Naive B cell (primary cell): ENCODE data around the gene TMSB4X. TPM values are rescaled to one million over a fixed set of nuclear protein-coding genes. Genes with fewer than 3 reads are reported as not detected.

Experiments
- ATAC-seq, 2 donors: fragments of 150-1000 bp; cut with Tn5 transposase; 2 replicates each; pipeline ENCODE4 v1.10.0; 2021; ENCODE audit warnings: low read depth in 2 of 2, mild to moderate bottlenecking in 2 of 2, moderate library complexity in 2 of 2
- DNase-seq: peaks from one replicate; pipeline ENCODE4 v3.0.0; 2022
- H3K27ac Mint-ChIP-seq, 6 donors: one replicate each; pipeline ENCODE4 v1.8.0; 2020 to 2022; ENCODE audit warnings: mild to moderate bottlenecking in 6 of 6, mixed read lengths in 6 of 6, moderate library complexity in 5 of 6, inconsistent platforms in 2 of 6
- H3K27me3 Mint-ChIP-seq, 3 donors: one replicate each; pipeline ENCODE4 v1.8.0; 2021 to 2022; ENCODE audit warnings: mixed read lengths in 3 of 3, mild to moderate bottlenecking in 1 of 3
- H3K36me3 Mint-ChIP-seq, 2 donors: one replicate each; pipeline ENCODE4 v1.8.0; 2020 to 2022; ENCODE audit warnings: mixed read lengths in 2 of 2, inconsistent platforms in 1 of 2, mild to moderate bottlenecking in 1 of 2
- H3K4me1 Mint-ChIP-seq, 3 donors: one replicate each; pipeline ENCODE4 v1.8.0; 2020 to 2022; ENCODE audit warnings: mixed read lengths in 3 of 3, inconsistent platforms in 1 of 3, mild to moderate bottlenecking in 1 of 3, moderate library complexity in 1 of 3
- H3K4me3 Mint-ChIP-seq, 8 donors: one replicate each; pipeline ENCODE4 v1.8.0; 2020 to 2022; ENCODE audit warnings: mild to moderate bottlenecking in 8 of 8, mixed read lengths in 8 of 8, moderate library complexity in 8 of 8, inconsistent platforms in 2 of 8
- H3K9me3 Mint-ChIP-seq, 7 donors: one replicate each; pipeline ENCODE4 v1.8.0; 2020 to 2022; ENCODE audit warnings: mixed read lengths in 7 of 7, mild to moderate bottlenecking in 5 of 7, inconsistent platforms in 2 of 7, moderate library complexity in 1 of 7
- polyA plus RNA-seq, 6 donors: library from polyadenylated mRNA; unstranded; fragments of 300-500 nt; fragmentation: Illumina TruSeq; gene quantifications; one replicate each; pipeline ENCODE4 v1.2.3, GENCODE V29; 2021; ENCODE audit warnings: low read depth in 6 of 6

Gene TMSB4X
- polyA plus RNA-seq, 6 donors from 2014 or later: 18,491 to 24,142 (median 22,031) TPM

DNA sequence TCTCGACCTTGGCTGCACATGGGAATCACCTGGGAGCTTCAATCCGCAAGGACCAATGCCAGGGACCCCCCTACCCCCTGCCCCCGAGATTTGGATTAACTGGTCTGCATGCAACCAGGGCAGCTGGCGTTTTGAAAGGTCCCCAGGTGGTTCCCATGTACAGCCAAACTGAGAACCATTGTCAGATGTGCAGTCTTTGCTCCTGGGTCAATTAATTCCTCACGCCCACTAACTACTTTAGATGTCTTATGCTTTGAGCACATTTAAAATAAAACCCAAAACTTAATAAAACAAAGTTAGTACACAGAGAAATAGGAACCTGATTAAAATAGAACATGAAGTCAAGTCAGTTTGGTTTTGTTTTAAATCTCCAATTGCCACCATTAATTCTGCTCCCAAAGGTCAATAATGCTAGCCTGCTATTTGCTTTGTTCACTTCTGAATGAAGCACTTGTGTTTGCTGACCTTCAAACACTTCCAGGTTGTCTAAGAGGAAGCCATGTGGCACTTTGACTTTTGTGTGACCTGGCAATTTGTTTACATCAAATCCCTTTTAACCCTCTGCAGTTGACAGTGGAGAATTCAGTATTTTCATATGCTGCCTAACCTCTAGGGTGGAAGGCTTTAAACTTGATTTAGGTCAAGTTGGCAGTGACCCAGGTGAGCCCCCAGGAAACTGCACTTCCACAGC lies 27.2 kb upstream of the TMSB4X start:
- Mint-ChIP-seq H3K4me3 (peak overlapping the region in 7 of 8 donors; percentile 46 to 78 (median 49)), H3K4me1 (peaks cover 24 to 64% (median 42%) of the 10 kb centered on the region in 3 donors), H3K27me3 (peaks cover 0 to 23% (median 0%) of the 10 kb centered on the region in 3 donors), H3K27ac (peak overlapping the region; percentile 41 to 100 (median 98)), H3K36me3 (no peaks in the 10 kb centered on the region), H3K9me3 (no peaks in the 10 kb centered on the region)
- no peak for DNase-seq
- no peak for ATAC-seq

GRCh38 chrX:12948495-12948894 lies 26.4 kb upstream of the TMSB4X start:
- no peak for ATAC-seq
- Mint-ChIP-seq H3K36me3 (no peaks in the 10 kb centered on the region), H3K27ac (peak overlapping the region; percentile 69 to 100 (median 98))

DNA sequence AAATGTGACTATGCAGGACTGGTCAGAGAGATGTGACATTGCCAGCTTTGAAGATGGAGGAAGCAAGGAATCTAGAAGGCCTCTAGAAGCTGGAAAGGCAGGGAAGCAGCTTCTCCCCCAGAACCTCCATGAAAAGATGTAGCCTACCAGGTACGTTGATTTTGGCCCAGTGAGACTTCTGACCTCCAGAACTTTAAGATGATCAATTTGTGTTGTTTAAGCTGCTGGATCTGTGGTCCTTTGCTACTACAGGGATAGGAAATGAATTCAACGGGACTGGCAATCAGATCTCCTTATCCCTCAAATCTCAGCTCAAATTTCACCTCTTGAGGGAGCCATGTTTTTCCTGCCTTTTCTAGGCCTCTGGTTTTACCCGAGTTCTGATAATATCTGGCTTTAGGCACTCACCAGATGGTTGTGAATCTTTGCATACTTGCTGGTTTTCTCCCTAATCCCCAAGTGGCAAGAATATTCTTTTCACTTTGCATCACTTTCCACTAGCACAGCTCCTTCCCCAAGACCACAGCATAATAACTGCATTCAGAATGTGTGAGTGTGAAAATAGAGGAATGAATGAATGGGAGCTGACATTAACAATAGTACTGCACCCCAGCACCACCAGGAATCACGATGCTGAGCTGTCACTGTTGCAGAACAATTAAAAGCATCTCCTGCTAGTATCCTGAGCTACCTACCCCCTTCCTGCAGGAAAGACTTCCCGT lies 25.5 kb upstream of the TMSB4X start:
- ATAC-seq (no peak), DNase-seq (no peak)
- H3K36me3 Mint-ChIP-seq: no peaks in the 10 kb centered on the region
- peaks cover 0 to 13% (median 0%) of the 10 kb centered on the region in 3 donors for H3K27me3 Mint-ChIP-seq
- no peaks in the 10 kb centered on the region for H3K9me3 Mint-ChIP-seq
- peaks cover 30 to 80% (median 51%) of the 10 kb centered on the region in 3 donors for H3K4me1 Mint-ChIP-seq
- H3K4me3 Mint-ChIP-seq: peak overlapping the region in 7 of 8 donors; percentile 67 to 86 (median 83)
- peak overlapping the region; percentile 93 to 100 (median 99) for H3K27ac Mint-ChIP-seq

More at GRCh38 chrX:12948495-12948894, 26.4 kb upstream of the TMSB4X start:
- Mint-ChIP-seq H3K4me3 (peak overlapping the region in 5 of 8 donors; percentile 13 to 73 (median 53)), H3K9me3 (no peaks in the 10 kb centered on the region), H3K4me1 (peaks cover 24 to 71% (median 47%) of the 10 kb centered on the region in 3 donors), H3K27me3 (peaks cover 0 to 15% (median 0%) of the 10 kb centered on the region in 3 donors)
- no peak for DNase-seq

GRCh38 chrX:12949927-12950656 lies 24.8 kb upstream of the TMSB4X start:
- Mint-ChIP-seq H3K36me3 (no peaks in the 10 kb centered on the region), H3K4me1 (peaks cover 37 to 87% (median 59%) of the 10 kb centered on the region in 3 donors), H3K9me3 (no peaks in the 10 kb centered on the region), H3K27ac (peak overlapping the region; percentile 93 to 100 (median 99)), H3K27me3 (peaks cover 0 to 5% (median 0%) of the 10 kb centered on the region in 3 donors), H3K4me3 (peak overlapping the region; percentile 67 to 86 (median 84))
- DNase-seq (peak; percentile 86), ATAC-seq (peak; percentile 79 to 84)

- Mint-ChIP-seq H3K4me1 (peaks cover 44 to 95% (median 65%) of the 10 kb centered on the region in 3 donors), H3K27ac (peak overlapping the region; percentile 93 to 100 (median 99)), H3K36me3 (no peaks in the 10 kb centered on the region), H3K4me3 (peak overlapping the region; percentile 67 to 86 (median 84)), H3K9me3 (peaks cover 0 to 2% (median 0%) of the 10 kb centered on the region in 7 donors), H3K27me3 (no peaks in the 10 kb centered on the region)
- peak; percentile 58 for DNase-seq
- peak; percentile 47 to 53 for ATAC-seq
Measured at GRCh38 chrX:12950851-12951594, 23.9 kb upstream of the TMSB4X start.

DNA sequence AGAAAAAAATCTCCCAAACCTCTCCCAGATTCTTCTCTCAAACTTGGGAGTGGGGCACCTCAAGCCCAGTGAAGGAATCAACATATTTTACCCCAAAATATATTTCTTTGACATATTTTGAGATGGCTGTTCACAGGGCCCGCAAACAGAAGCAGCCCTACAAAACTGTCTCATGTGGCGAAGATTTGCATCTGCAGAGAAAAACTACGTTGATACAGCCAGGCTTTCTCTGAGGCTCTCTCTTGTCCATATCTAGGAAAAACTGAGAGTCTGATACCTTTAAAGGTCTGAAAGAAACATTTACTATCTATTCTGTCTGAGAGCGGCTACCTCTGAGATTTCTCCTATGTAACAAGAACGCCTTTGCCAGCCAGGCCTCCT lies 23.3 kb upstream of the TMSB4X start:
- H3K36me3 Mint-ChIP-seq: no peaks in the 10 kb centered on the region
- no peaks in the 10 kb centered on the region for H3K27me3 Mint-ChIP-seq
- DNase-seq (no peak), ATAC-seq (no peak)
- peak overlapping the region; percentile 67 to 86 (median 84) for H3K4me3 Mint-ChIP-seq
- H3K27ac Mint-ChIP-seq: peak overlapping the region; percentile 93 to 100 (median 99)
- H3K4me1 Mint-ChIP-seq: peaks cover 50 to 95% (median 70%) of the 10 kb centered on the region in 3 donors
- peaks cover 0 to 2% (median 0%) of the 10 kb centered on the region in 7 donors for H3K9me3 Mint-ChIP-seq

- no peak for DNase-seq
- peaks cover 61 to 92% (median 79%) of the 10 kb centered on the region in 3 donors for H3K4me1 Mint-ChIP-seq
Measured at GRCh38 chrX:12953420-12953819, 21.5 kb upstream of the TMSB4X start.

GRCh38 chrX:12954376-12954775 lies 20.5 kb upstream of the TMSB4X start:
- ATAC-seq: no peak
- H3K4me1 Mint-ChIP-seq: peaks cover 60 to 87% (median 73%) of the 10 kb centered on the region in 3 donors

More at GRCh38 chrX:12953420-12953819, 21.5 kb upstream of the TMSB4X start:
- peak overlapping the region in 7 of 8 donors; percentile 42 to 78 (median 51) for H3K4me3 Mint-ChIP-seq
- H3K27me3 Mint-ChIP-seq: no peaks in the 10 kb centered on the region
- ATAC-seq: no peak
- H3K9me3 Mint-ChIP-seq: peaks cover 0 to 2% (median 0%) of the 10 kb centered on the region in 7 donors
- H3K27ac Mint-ChIP-seq: peak overlapping the region; percentile 66 to 99 (median 84)
- no peaks in the 10 kb centered on the region for H3K36me3 Mint-ChIP-seq

GRCh38 chrX:12954981-12955380 lies 19.9 kb upstream of the TMSB4X start:
- H3K36me3 Mint-ChIP-seq: no peaks in the 10 kb centered on the region
- peak; percentile 41 for DNase-seq
- peak overlapping the region; percentile 87 to 99 (median 99) for H3K27ac Mint-ChIP-seq
- peaks cover 0 to 2% (median 0%) of the 10 kb centered on the region in 7 donors for H3K9me3 Mint-ChIP-seq
- H3K27me3 Mint-ChIP-seq: no peaks in the 10 kb centered on the region
- peak overlapping the region; percentile 66 to 94 (median 82) for H3K4me3 Mint-ChIP-seq
- ATAC-seq: no peak
- H3K4me1 Mint-ChIP-seq: peaks cover 60 to 86% (median 73%) of the 10 kb centered on the region in 3 donors

More at GRCh38 chrX:12954376-12954775, 20.5 kb upstream of the TMSB4X start:
- no peaks in the 10 kb centered on the region for H3K36me3 Mint-ChIP-seq
- H3K4me3 Mint-ChIP-seq: peak overlapping the region in 7 of 8 donors; percentile 66 to 94 (median 85)
- no peaks in the 10 kb centered on the region for H3K27me3 Mint-ChIP-seq
- no peak for DNase-seq
- peaks cover 0 to 2% (median 0%) of the 10 kb centered on the region in 7 donors for H3K9me3 Mint-ChIP-seq
- peak overlapping the region; percentile 88 to 99 (median 99) for H3K27ac Mint-ChIP-seq

DNA sequence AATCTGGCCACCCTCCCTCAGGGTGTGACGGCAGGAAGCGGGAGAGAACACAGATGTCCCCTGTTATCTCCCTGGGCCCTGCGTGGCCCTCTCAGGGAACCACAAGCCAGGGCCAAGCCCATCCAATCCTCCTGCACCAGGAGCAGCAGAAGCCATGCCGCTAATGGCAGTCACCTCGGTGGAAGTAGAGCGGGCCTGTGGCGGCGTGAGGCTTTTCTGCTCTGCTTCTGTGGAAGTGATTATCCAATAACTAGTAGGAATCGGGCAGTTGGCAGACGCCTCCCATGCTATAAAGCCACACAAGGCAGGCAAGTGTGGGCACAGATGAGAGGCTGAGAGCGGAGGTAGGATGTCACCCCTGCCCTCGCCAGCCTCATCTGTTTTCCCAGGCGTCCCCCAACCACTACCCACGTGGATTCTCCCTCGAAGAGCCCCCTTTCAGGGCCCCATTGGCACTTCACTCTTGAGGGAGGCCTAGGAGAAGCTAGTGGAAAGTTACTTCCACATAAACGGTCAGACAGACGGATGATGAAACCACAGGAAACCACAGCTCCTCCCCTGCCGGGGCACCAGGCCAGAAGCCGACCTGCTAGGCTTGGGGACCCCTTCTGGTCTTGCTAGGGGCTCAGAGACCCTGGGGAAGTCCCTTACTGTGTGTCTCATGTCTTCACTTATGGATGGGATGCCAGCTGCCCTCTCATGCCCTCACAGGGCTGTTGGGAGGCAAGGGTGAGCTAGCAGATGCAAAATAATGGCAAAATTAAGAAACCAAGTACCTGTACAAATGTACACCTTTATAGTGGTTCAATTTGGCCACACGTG lies 18.8 kb upstream of the TMSB4X start:
- H3K27ac Mint-ChIP-seq: peak overlapping the region; percentile 97 to 99 (median 99)
- no peaks in the 10 kb centered on the region for H3K36me3 Mint-ChIP-seq
- peak overlapping the region; percentile 75 to 94 (median 90) for H3K4me3 Mint-ChIP-seq
- H3K27me3 Mint-ChIP-seq: no peaks in the 10 kb centered on the region
- peak; percentile 53 to 62 for ATAC-seq
- H3K9me3 Mint-ChIP-seq: peaks cover 0 to 2% (median 0%) of the 10 kb centered on the region in 7 donors
- peak; percentile 86 for DNase-seq
- peaks cover 55 to 75% (median 65%) of the 10 kb centered on the region in 3 donors for H3K4me1 Mint-ChIP-seq

DNA sequence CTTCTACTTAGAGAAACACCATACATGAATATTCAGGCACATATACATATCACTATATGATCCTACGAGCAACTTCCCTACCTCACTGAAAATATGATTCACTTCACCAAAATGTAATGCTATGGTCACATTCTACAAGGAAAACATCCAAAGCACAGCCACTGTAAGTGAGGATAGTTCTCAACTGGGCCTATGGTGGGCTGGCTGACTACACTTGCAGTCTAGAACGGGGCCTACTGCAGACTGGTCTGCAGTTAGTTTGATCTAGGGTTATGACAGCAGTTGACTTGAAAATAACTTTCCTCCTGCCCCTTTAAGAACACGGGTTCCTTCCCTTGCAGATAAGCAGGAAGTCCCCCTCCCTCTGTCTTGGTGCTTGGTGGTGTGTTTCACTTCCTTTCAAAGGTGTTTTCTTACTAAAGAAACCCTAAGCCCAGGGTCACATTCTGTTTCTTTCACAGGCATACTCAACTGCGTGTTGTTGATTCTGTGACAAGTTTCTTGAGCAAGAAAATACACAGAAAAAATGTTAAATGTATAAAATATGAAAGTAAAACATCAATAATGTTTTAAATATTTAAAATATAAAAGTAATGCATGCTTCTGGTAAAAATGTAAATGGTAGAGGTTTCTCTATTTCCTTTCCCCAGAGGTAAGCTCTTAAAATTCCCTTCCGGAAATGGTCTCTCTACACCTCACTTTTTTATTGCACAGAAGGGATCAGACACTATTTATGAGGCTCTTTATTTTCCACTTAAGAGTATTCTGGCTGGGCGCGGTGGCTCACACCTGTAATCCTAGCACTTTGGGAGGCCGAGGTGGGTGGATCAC lies 18.0 kb upstream of the TMSB4X start:
- Mint-ChIP-seq H3K4me3 (peak overlapping the region; percentile 78 to 94 (median 90)), H3K36me3 (no peaks in the 10 kb centered on the region), H3K9me3 (peaks cover 0 to 2% (median 0%) of the 10 kb centered on the region in 7 donors), H3K27me3 (no peaks in the 10 kb centered on the region), H3K27ac (peak overlapping the region; percentile 97 to 99 (median 99)), H3K4me1 (peaks cover 60 to 76% (median 65%) of the 10 kb centered on the region in 3 donors)
- ATAC-seq (peak; percentile 82 to 83), DNase-seq (peak; percentile 85)
